Astrocyte (in vitro differentiated cells and primary cell): ENCODE results near the gene CCDC102A. TPM values are rescaled to one million over a fixed set of nuclear protein-coding genes. Genes with fewer than 3 reads are reported as not detected.

Experiments
- DNase-seq: peaks from one replicate; pipeline ENCODE4 v3.0.0-alpha.2; 2010; ENCODE audit warnings: low read depth
- FAIRE-seq: peaks from 2 replicates; lab custom pipeline; 2011; peaks lifted over from hg19 to GRCh38; lab: Jason Lieb, UNC
- H2AFZ ChIP-seq: 2 replicates; pipeline ENCODE4 v1.6.0; 2012; ENCODE audit warnings: low read depth, low read length, inconsistent platforms
- H3K27ac ChIP-seq: 2 replicates; pipeline ENCODE4 v1.5.1; 2011; ENCODE audit warnings: low read depth, low read length, inconsistent platforms
- H3K27me3 ChIP-seq: 2 replicates; pipeline ENCODE4 v1.6.0; 2011; ENCODE audit warnings: low read length, inconsistent platforms; ENCODE audit not compliant: insufficient read depth
- H3K36me3 ChIP-seq: 2 replicates; pipeline ENCODE4 v1.5.1; 2011; ENCODE audit warnings: low read length, inconsistent platforms; ENCODE audit not compliant: insufficient read depth
- H3K4me1 ChIP-seq: 2 replicates; pipeline ENCODE4 v1.5.1; 2011; ENCODE audit warnings: low read length, inconsistent platforms; ENCODE audit not compliant: insufficient read depth
- H3K4me2 ChIP-seq: 2 replicates; pipeline ENCODE4 v1.6.0; 2012; ENCODE audit warnings: low read length, inconsistent platforms
- H3K4me3 ChIP-seq: 2 replicates; pipeline ENCODE4 v1.5.1; 2011; ENCODE audit warnings: low read depth, mild to moderate bottlenecking, low read length, inconsistent platforms; ENCODE audit not compliant: insufficient read depth
- H3K79me2 ChIP-seq: 2 replicates; pipeline ENCODE4 v1.6.0; 2012; ENCODE audit warnings: mild to moderate bottlenecking, low read length, inconsistent platforms; ENCODE audit not compliant: insufficient read depth
- H3K9ac ChIP-seq: 2 replicates; pipeline ENCODE4 v1.6.0; 2012; ENCODE audit warnings: mild to moderate bottlenecking, low read length, inconsistent platforms
- H3K9me3 ChIP-seq: 2 replicates; pipeline ENCODE4 v1.5.1; 2012; ENCODE audit warnings: low read depth, mild to moderate bottlenecking, low read length, inconsistent platforms; ENCODE audit not compliant: insufficient read depth
- H4K20me1 ChIP-seq: 2 replicates; pipeline ENCODE4 v1.6.0; 2012; ENCODE audit warnings: low read length, inconsistent platforms; ENCODE audit not compliant: insufficient read depth
- H3K27ac Mint-ChIP-seq: one replicate; pipeline ENCODE4 v1.8.0; 2021; ENCODE audit warnings: mild to moderate bottlenecking, mixed read lengths; ENCODE audit not compliant: unreplicated experiment
- H3K27me3 Mint-ChIP-seq: one replicate; pipeline ENCODE4 v1.8.0; 2021; ENCODE audit warnings: low read depth, mixed read lengths; ENCODE audit not compliant: unreplicated experiment
- H3K36me3 Mint-ChIP-seq: one replicate; pipeline ENCODE4 v1.8.0; 2021; ENCODE audit warnings: low read depth, mixed read lengths; ENCODE audit not compliant: unreplicated experiment
- H3K4me1 Mint-ChIP-seq: one replicate; pipeline ENCODE4 v1.8.0; 2021; ENCODE audit warnings: low read depth, mixed read lengths; ENCODE audit not compliant: unreplicated experiment
- H3K4me3 Mint-ChIP-seq: one replicate; pipeline ENCODE4 v1.8.0; 2021; ENCODE audit warnings: mild to moderate bottlenecking, moderate library complexity, mixed read lengths; ENCODE audit not compliant: unreplicated experiment
- H3K9me3 Mint-ChIP-seq: one replicate; pipeline ENCODE4 v1.8.0; 2021; ENCODE audit warnings: mild to moderate bottlenecking, mixed read lengths; ENCODE audit not compliant: unreplicated experiment
- EZH2 ChIP-seq: IDR thresholded peaks from 2 replicates; pipeline ENCODE4 v1.6.1; 2012; ENCODE audit warnings: mild to moderate bottlenecking, low read length, inconsistent platforms; ENCODE audit not compliant: insufficient read depth
- total RNA-seq: library from RNA; stranded (reverse); gene quantifications from 2 replicates; pipeline ENCODE4 v1.2.1, GENCODE V29; 2021
- TF ChIP-seq, protein P1 (sequence below): IDR thresholded peaks from 2 replicates; pipeline ENCODE4 v1.5.1; 2011; ENCODE audit warnings: low read depth, mild to moderate bottlenecking, inconsistent platforms, low read length, moderate library complexity; ENCODE audit not compliant: insufficient read depth

The CCDC102A gene
- total RNA-seq, 1 donor from 2014 or later: 8.8 TPM

- Histone ChIP-seq H3K27me3 (peaks cover 3% of the 10 kb centered on the region), H4K20me1 (no peaks in the 10 kb centered on the region), H3K4me3 (no peak overlapping the region), H2AFZ (no peak overlapping the region), H3K27ac (no peak overlapping the region), H3K9me3 (no peaks in the 10 kb centered on the region), H3K79me2 (no peaks in the 10 kb centered on the region), H3K36me3 (no peaks in the 10 kb centered on the region), H3K9ac (no peak overlapping the region), H3K4me2 (no peak overlapping the region), H3K4me1 (no peaks in the 10 kb centered on the region)
- Mint-ChIP-seq H3K27ac (no peak overlapping the region), H3K4me1 (peaks cover 4% of the 10 kb centered on the region), H3K9me3 (no peaks in the 10 kb centered on the region), H3K4me3 (no peak overlapping the region), H3K36me3 (no peaks in the 10 kb centered on the region), H3K27me3 (peaks cover 21% of the 10 kb centered on the region)
- no peak for TF ChIP-seq EZH2
- TF ChIP-seq, protein P1, sequence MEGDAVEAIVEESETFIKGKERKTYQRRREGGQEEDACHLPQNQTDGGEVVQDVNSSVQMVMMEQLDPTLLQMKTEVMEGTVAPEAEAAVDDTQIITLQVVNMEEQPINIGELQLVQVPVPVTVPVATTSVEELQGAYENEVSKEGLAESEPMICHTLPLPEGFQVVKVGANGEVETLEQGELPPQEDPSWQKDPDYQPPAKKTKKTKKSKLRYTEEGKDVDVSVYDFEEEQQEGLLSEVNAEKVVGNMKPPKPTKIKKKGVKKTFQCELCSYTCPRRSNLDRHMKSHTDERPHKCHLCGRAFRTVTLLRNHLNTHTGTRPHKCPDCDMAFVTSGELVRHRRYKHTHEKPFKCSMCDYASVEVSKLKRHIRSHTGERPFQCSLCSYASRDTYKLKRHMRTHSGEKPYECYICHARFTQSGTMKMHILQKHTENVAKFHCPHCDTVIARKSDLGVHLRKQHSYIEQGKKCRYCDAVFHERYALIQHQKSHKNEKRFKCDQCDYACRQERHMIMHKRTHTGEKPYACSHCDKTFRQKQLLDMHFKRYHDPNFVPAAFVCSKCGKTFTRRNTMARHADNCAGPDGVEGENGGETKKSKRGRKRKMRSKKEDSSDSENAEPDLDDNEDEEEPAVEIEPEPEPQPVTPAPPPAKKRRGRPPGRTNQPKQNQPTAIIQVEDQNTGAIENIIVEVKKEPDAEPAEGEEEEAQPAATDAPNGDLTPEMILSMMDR: no peak
- DNase-seq (no peak), FAIRE-seq (no peak)
Observed at GRCh38 chr16:57574646-57575467, 38.5 kb upstream of the CCDC102A start.

DNA sequence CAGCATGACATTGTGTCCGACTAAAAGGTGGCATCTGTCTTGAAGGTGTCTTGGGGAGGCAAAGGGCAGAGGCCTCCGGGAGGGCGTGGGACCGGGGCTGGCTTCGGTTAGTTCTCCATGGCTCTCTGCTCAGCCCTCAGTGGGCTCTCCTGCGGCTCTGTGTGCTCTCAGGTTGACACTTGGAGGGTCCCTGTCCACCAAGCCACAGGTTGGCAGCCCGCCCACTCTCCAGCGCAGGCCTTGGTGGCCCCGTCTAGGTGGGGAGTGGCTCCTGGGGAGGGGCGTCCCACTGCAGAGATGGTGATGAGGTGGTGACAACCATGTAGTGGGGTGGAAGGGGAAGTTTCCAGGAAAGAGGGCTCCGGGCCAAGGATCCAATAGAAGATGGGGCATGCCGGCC is 37.7 kb upstream of the CCDC102A start:
- H3K36me3 Mint-ChIP-seq: no peaks in the 10 kb centered on the region
- H2AFZ ChIP-seq: no peak overlapping the region
- no peaks in the 10 kb centered on the region for H3K36me3 ChIP-seq
- H3K9me3 ChIP-seq: peaks cover 6% of the 10 kb centered on the region
- no peaks in the 10 kb centered on the region for H3K4me1 ChIP-seq
- peaks cover 4% of the 10 kb centered on the region for H3K4me1 Mint-ChIP-seq
- no peak for TF ChIP-seq EZH2
- TF ChIP-seq, protein P1: no peak
- H3K27me3 ChIP-seq: peaks cover 3% of the 10 kb centered on the region
- H3K79me2 ChIP-seq: no peaks in the 10 kb centered on the region
- H3K27ac ChIP-seq: no peak overlapping the region
- no peak overlapping the region for H3K4me3 Mint-ChIP-seq
- FAIRE-seq: no peak
- H3K4me3 ChIP-seq: no peak overlapping the region
- peaks cover 15% of the 10 kb centered on the region for H3K27me3 Mint-ChIP-seq
- H3K27ac Mint-ChIP-seq: no peak overlapping the region
- DNase-seq: no peak
- no peaks in the 10 kb centered on the region for H4K20me1 ChIP-seq
- H3K9me3 Mint-ChIP-seq: peaks cover 3% of the 10 kb centered on the region
- H3K4me2 ChIP-seq: no peak overlapping the region
- no peak overlapping the region for H3K9ac ChIP-seq
